LNCAP (cell line): ENCODE results near the gene CAB39.

Experiments
- TF ChIP-seq, protein P1 (sequence below): fragments of 450-650 bp; IDR thresholded peaks from 2 replicates; pipeline ENCODE4 v1.5.1; 2017; ENCODE audit warnings: mild to moderate bottlenecking

The CAB39 gene

DNA sequence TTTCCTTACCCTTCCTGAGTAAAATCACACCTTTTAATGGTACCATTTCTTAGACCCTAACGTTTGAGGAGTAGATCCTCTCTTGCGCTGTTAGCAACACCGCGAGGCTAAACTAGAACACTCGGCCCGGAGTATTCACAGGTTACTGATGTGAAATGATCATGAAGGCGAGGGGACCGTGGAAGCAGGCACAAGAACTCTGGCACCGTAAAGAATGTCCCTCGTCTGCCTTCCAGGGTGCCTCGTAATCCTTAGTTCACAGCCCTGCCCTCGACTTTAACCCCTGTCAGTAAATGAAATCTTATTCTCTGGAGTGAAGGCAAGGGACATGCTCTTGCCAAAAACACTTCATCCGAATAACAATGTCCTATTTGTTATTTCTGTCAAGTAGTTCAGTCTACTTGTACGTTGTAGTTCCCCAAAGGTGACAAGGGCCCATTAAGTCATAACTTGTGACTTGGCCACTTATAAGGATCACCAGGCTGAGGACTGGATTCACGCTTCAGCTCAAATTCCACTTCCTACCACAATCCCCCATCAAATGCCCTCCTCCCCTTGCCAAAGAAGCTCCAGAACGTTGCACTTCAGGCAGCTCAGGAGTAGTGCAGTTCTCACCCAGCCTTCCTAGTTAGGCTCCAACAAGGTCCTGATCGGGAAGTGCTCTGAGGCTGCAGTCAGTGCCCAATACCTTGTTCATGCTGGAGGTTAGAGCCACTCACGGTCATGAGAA, 108.8 kb downstream of the CAB39 start:
- TF ChIP-seq, protein P1, sequence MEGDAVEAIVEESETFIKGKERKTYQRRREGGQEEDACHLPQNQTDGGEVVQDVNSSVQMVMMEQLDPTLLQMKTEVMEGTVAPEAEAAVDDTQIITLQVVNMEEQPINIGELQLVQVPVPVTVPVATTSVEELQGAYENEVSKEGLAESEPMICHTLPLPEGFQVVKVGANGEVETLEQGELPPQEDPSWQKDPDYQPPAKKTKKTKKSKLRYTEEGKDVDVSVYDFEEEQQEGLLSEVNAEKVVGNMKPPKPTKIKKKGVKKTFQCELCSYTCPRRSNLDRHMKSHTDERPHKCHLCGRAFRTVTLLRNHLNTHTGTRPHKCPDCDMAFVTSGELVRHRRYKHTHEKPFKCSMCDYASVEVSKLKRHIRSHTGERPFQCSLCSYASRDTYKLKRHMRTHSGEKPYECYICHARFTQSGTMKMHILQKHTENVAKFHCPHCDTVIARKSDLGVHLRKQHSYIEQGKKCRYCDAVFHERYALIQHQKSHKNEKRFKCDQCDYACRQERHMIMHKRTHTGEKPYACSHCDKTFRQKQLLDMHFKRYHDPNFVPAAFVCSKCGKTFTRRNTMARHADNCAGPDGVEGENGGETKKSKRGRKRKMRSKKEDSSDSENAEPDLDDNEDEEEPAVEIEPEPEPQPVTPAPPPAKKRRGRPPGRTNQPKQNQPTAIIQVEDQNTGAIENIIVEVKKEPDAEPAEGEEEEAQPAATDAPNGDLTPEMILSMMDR, result no peak

DNA sequence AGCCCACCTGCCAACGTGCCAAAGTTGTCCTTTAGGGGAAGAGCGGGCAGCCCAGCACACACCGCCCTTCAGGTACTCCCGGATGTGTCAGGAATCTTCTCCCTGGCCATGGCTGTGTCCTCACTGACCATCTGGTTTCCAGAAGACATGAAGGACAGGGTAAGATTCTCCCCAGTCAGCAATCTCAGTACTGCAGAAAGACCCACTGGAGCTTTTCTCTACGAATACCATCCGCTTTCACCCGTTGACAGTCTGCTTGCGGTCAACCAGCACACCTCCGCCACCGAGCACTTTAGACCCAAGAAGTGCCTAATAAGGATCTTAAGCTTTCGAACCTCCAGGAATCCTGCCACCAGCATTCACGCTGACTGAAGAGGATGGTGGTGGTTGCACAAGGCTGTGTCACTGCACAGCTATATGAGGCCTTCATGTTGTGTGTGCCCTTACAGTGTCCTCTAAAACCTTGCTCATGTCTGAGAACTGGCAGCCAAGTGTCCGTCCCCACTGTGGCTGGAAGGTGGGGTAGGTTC, 109.4 kb downstream of the CAB39 start:
- TF ChIP-seq, protein P1, result no peak

DNA sequence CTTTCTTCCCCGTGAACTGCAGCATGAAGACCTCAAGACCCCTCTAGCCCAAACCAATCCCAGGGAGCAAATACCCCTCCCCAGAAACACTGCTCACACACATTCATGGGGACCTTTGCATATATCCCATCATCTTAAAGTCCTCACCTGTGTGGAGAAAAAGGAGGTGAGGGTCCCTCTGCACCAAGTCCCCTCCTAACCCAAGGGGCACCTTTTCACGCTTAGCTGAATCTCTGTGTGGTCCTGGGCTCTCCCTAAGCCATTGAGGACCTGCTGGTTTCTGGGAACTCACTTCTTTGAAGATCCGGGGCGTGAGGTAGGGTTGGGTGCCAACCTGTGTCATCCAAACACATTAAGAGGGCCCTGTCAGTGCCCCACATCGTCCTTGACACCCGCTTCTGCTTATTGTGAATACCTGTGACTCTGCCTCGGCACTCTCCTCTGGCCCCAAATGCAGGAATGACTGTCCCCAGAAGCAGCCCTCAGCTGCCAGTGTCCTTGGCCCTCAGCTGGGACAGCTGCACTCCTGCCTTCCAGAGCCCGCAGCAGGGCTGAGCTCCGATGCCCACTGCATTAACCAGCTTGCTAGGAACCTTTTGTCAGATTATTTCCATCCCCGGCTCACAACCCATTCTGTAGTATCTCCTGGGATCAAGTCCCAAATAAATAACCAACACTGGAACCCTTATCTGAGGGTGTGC, 110.8 kb downstream of the CAB39 start:
- TF ChIP-seq, protein P1, result no peak

DNA sequence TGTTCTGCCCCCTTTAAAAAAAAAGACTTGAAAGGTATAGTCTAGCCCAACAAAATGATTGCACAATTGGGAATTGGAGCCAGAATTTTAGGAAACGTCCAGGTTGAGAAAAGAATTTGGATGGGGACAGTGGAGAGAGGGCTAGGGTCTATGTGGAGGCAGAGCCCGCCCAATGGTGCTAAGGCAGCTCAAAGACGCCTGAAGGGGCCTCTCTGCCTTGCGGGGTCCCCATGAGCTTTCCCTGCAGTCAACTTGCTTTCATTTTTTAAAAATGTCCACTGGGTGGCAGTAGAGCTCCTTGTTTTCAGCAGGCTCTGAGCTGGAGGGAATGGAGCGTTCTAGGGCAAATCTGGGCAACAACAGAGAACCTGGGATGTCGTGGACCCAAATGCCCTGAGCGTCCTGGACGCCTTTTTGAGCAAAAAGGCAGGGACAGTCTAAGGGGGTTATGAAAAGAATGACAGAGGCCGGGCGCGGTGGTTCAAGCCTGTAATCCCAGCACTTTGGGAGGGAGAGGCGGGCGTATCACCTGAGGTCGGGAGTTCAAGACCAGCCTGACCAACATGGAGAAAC, 111.8 kb downstream of the CAB39 start:
- TF ChIP-seq, protein P1, result peak; percentile 55

DNA sequence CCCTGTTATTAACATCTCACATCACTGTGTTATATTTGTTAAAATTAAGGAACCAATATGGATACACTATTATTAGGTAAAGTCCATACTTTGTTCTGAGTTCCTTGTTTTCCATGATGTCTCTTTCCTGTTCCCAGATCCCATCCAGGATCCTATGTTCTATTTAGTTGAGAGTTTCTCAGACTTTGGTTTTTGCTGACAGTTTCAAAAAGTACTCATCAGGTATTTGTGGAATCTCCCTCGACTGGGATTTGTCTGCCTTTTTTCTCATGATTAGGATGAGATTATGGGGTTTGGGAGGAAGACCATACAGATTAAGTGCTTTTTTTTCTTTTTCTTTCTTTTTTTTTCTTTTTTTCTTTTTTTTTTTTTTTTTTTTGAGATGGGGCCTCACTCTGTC, 112.7 kb downstream of the CAB39 start:
- TF ChIP-seq, protein P1, result no peak

DNA sequence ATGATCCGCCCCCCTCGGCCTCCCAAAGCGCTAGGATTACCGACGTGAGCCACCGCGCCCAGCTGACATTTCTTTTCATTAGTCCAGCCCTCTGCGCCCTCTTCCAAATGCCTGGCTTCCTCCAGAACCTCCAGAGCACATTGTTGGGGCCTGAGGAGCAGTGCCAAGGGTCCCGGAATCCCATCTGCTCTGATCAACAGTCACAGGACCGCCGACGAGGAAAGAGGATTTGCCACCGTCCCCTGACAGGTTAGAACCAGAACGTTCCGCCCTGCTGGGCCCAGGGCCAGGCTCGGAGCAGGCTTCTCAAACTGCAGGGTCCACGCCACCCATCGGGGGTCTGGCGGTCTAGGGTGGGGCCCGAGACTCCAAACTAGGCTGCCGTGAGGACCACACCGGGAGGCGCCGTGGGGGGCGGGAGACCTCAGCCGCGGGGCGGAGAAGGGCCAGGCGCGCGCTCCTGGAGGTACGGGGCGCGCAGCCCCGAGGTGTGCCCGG, 115.2 kb downstream of the CAB39 start:
- TF ChIP-seq, protein P1, result no peak

DNA sequence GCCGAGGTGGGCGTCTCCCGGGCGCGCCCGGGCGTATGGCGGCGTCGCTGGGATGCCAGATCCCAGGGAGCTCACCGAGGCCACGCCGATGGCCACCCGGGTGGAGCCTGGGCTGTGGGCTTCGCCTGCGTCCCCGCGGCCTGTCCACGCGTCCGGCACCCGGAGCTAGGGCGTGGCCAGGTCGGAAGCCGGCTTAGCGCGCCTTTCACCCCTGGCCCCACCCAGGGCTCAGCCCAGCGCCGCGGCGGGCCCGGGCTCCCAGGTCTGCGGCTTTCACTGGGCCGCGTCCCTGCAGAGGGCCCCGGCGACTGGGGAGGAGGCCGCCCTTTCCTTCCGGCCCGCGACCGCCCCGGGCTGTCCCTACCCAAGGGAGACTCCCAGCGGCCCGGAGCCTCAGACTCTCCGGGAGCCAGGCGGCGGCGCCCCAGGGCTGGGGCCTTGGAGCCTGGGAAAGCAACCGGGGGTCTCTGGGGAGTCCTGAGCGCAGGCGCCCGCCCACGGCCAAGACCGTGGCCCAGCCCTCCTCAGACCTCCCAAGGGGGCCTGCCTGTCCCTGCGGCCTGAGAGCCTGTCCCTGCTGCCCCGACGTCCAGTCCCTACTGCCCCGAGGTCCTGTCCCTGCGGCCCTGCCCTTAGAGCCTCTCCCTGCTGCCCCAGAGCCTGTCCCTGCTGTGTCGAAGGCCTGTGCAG, 115.8 kb downstream of the CAB39 start:
- TF ChIP-seq, protein P1, result no peak
